ENCODE results near the gene GON4L.
"Not testable (repeated sequence)": the region's sequence is repeated elsewhere in the genome, so short reads cannot be mapped to it uniquely, and the experiment has no call there.

GON4L gene

DNA sequence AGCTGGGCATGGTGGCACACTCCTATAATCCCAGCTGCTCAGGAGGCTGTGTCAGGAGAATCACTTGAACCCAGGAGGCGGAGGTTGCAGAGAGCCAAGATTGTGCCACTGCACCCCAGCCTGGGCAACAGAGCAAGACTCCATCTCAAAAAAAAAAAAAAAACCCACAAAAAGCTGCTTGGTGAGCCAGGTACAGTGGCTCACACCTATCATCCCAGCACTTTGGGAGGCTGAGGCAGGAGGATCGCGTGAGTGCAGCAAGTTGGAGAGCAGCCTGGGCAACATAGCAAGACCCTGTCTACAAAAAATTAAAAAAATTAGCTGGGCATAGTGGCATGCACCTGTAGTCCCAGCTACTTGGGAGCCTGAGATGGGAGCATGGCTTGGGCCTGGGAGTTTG, 142.0 kb downstream of the GON4L start:
- not testable (repeated sequence) for H3K4me3 ChIP-seq, H3K27ac ChIP-seq

DNA sequence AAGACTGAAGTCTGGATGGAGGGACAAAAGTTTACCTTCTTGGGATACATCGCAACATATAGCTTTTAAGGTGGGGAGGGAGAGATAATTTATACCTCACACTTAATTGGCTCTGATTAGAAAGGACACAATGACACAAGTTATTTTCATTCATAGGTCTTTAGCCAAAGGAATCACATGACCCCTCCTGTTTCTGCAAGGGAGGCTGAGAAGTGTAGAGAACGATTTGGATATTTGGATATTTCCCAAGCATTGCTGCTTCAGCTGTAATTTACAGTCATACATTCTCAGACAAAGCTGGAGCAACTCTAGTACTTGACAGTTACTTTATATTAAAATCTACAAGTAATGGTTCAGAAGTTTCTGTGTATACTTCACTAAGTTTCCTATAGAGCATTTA, 143.9 kb downstream of the GON4L start:
- Histone ChIP-seq H3K4me3 (no peak overlapping the region), H3K27ac (no peak overlapping the region)

DNA sequence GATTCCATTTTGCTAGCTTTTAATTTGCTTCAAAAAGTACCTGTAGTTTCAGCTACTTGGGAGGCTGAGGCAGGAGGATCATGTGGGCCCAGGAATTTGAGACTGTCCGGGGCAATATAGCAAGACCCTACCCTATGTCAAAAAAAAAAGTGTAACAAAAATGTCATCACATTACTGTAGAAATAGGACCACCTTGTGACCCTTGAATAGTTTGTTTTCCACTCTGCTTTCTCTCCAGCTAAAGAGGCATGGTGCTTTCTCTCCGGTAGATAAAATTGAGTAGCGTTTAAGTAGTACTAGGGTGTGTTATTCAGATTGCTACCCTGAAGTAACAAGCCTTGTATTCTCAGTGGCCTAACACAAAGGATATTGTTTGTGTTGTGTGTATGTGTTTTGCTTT, 144.4 kb downstream of the GON4L start:
- H3K27ac ChIP-seq, H3K4me3 ChIP-seq: not testable (repeated sequence)

DNA sequence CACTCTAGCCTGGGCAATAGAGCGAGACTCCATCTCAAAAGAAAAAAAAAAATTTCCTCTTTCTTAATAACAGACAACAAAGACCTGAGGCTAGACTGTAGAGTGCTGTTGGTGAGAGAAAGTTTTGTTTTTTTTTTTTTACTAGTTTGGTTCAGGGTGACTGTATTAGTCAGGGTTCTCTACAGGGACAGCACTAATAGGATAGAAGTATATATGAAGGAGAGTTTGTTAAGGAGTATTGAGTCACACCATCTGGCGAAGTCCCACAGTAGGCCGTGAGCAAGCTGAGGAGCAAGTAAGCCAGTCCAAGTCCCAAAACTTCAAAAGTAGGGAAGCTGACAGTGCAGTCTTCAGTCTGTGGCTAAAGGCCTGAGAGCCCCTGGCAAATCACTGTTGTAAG, 145.6 kb downstream of the GON4L start:
- not testable (repeated sequence) for H3K4me3 ChIP-seq

DNA sequence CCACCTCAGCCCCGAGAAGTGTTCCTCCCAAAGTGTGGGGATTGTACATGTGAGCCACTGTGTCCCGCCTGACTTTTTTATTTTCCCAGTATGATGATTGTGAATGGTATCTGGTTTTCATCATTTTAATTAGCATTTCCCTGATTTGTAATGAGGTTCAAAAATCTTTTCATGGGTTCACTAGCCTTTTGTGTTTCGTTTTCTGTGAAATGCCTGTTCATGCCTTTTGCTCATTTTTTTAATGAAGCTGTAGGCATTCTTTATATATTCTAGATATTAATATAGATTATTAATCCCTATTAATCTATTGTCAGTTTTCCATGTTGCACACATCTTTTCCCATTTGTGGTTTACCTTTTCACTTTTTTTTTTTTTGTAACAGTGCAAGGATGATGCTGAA, 147.6 kb downstream of the GON4L start:
- Histone ChIP-seq H3K27ac (no peak overlapping the region), H3K4me3 (no peak overlapping the region)

More for the DNA sequence above, 145.6 kb downstream of the GON4L start:
- not testable (repeated sequence) for H3K27ac ChIP-seq

DNA sequence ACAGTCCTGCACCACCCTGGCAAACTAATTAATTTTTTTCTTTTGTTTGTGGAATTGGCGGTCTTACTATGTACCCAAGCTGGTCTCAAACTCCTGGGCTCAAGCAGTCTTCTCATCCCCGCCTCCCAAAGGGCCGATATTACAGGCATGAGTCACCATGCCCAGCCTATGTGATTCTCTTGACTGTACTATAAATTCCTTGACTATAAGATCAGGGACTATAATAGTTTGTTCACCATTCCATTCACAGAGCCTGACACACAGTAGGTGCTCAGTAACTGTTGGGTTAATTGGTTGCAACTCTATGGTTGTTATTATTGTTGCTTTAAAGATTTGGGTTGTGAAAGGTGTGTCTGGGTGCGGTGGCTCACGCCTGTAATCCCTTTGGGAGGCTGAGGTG, 150.9 kb downstream of the GON4L start:
- no peak overlapping the region for H3K4me3 ChIP-seq

DNA sequence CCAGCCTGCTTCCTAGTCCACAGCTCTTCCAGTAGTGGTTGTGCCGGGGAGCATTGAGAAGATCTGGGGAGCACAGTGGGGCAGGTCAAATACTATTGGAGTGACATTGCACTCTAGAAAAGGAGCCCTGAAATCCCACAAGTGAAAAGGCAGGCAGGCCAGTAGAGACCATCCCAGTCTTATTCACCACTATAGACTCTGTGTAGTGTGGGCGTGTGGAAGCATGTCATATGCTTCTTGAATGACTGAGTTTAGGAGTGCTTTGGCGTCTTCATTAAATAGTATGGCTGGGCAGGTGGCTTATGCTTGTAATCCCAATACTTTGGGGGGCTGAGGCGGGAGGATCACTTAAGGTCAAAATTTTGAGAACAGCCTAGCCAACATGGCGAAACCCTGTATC, 152.6 kb downstream of the GON4L start:
- not testable (repeated sequence) for H3K4me3 ChIP-seq, H3K27ac ChIP-seq

More for the DNA sequence above, 150.9 kb downstream of the GON4L start:
- no peak overlapping the region for H3K27ac ChIP-seq

DNA sequence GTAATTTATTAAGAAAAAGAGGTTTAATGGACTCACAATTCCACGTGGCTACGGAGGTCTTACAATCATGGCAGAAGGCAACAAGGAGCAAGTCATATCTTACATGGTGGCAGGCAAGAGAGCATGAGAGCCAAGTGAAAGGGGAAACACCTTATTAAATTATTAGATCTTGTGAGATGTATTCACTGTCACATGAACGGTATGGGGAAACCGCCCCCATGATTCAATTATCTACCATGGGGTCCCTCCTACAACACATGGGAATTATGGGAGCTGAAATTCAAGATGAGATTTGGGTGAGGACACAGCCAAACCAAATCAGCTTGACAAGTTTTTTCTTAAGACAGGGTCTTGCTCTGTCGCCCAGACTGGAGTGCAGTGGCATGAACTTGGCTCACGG, 153.8 kb downstream of the GON4L start:
- H3K4me3 ChIP-seq: no peak overlapping the region
- H3K27ac ChIP-seq: no peak overlapping the region

DNA sequence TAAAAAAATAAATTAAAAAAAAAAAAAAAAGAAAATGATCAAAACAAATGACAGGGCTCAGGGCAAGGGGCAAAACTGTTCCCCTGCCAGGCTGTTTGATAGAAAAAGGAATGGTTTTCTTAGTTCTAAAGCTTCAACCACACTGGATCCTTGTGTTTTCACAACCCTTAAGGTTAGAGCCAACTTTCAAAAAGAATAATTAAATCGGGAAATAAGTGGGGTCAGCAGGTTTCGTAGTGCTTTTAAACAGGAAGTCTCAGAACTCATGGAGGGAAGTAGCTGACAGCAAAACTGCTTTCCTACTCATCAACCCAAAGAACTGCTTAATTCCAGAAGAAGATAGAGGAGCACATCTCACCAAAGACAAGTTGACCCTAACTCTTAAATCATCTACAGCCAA, 155.3 kb downstream of the GON4L start:
- H3K4me3 ChIP-seq: not testable (repeated sequence)
- H3K27ac ChIP-seq: peak overlapping the region in 1 of 21 experiments; percentile 29
